Common myeloid progenitor, CD34-positive (primary cell): Measurements from ENCODE around the gene AAK1.
"Not testable (repeated sequence)": the region's sequence is repeated elsewhere in the genome, so short reads cannot be mapped to it uniquely, and the experiment has no call there.

Source experiments
- CTCF ChIA-PET: fragments of 350-600 bp; sonication (Branson Sonifier 250); formaldehyde crosslinking; loops from one replicate; lab custom pipeline; 2021; ENCODE audit warnings: antibody characterized with exemption; lab: Charles Lee
- POLR2A ChIA-PET: fragments of 350-600 bp; sonication (Branson Sonifier 250); formaldehyde crosslinking; loops from one replicate; lab custom pipeline; 2021; ENCODE audit warnings: antibody characterized with exemption; lab: Charles Lee
- DNase-seq, 3 donors: peaks; one replicate each; pipeline versions ENCODE4 v3.0.0 to v3.0.0-alpha.2; 2013
- H3K27ac ChIP-seq, 2 experiments: 1 replicate in 1 of 2; 2 replicates in 1 of 2; pipeline ENCODE4 v1.7.0; 2013; ENCODE audit warnings: inconsistent platforms in 2 of 2, low read length in 2 of 2, mild to moderate bottlenecking in 2 of 2, low read depth in 1 of 2, moderate library complexity in 1 of 2; ENCODE audit not compliant: severe bottlenecking in 2 of 2, insufficient read depth in 1 of 2, poor library complexity in 1 of 2
- H3K27me3 ChIP-seq, 5 experiments: replicated peaks in 2 of 5; 1 replicate in 3 of 5; 2 replicates in 2 of 5; pipeline versions ENCODE4 v1.6.1 to v1.7.0; 2013; ENCODE audit warnings: low read length in 4 of 5, mild to moderate bottlenecking in 2 of 5, moderate library complexity in 2 of 5, inconsistent platforms in 1 of 5; ENCODE audit not compliant: insufficient read depth in 5 of 5, control insufficient read depth in 4 of 5
- H3K36me3 ChIP-seq, 4 experiments: 1 replicate in 2 of 4; 2 replicates in 2 of 4; pipeline versions ENCODE4 v1.6.1 to v1.7.0; 2013; ENCODE audit warnings: low read length in 3 of 4, control low read depth in 1 of 4, mild to moderate bottlenecking in 1 of 4; ENCODE audit not compliant: control insufficient read depth in 4 of 4, insufficient read depth in 4 of 4
- H3K4me1 ChIP-seq, 4 experiments: 1 replicate in 3 of 4; 2 replicates in 1 of 4; pipeline versions ENCODE4 v1.6.1 to v1.7.1; 2013; ENCODE audit warnings: low read length in 3 of 4, mild to moderate bottlenecking in 3 of 4, control low read depth in 1 of 4, inconsistent platforms in 1 of 4, moderate library complexity in 1 of 4; ENCODE audit not compliant: control insufficient read depth in 4 of 4, insufficient read depth in 4 of 4; ENCODE audit errors: control extremely low read depth in 1 of 4
- H3K4me3 ChIP-seq, 7 experiments: 1 replicate in 4 of 7; 2 replicates in 3 of 7; pipeline versions ENCODE4 v1.5.1 to v1.7.0; 2013; ENCODE audit warnings: mild to moderate bottlenecking in 7 of 7, low read length in 6 of 7, moderate library complexity in 6 of 7, inconsistent platforms in 2 of 7, low read depth in 2 of 7, control low read depth in 1 of 7; ENCODE audit not compliant: insufficient read depth in 4 of 7, control insufficient read depth in 1 of 7; ENCODE audit errors: extremely low read depth in 1 of 7
- H3K9me3 ChIP-seq, 5 experiments: 1 replicate in 4 of 5; 2 replicates in 1 of 5; pipeline versions ENCODE4 v1.6.1 to v1.7.1; 2013; ENCODE audit warnings: low read length in 4 of 5, mild to moderate bottlenecking in 2 of 5, inconsistent platforms in 1 of 5, low read depth in 1 of 5, moderate library complexity in 1 of 5; ENCODE audit not compliant: control insufficient read depth in 4 of 5, insufficient read depth in 2 of 5; ENCODE audit errors: control extremely low read depth in 1 of 5
- WGBS: methylation state at CpG from one replicate; pipeline ENCODE4 v1.1.5; 2013; ENCODE audit not compliant: insufficient coverage; 5-methylcytosine and 5-hydroxymethylcytosine counted together

Gene AAK1

DNA sequence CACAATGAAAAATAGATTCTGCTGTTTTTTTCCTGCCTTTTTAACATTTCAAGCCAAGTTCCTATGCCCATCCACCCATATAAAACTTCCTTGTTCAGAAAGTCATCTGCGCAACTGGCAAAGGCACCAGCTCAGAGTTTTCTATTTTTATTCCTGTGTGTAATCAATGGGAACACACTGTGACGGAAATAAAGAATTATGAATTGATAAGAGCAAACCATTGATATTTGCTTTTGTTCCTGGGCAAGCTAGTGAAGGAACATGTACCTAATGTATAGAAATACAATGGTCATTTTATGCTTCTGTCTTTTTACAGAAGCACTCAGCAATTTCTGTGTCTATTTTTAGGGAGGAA is 30.8 kb upstream of the AAK1 start:
- CTCF ChIA-PET: interaction anchor here (1.1 to 1.3 kb wide), 2 partner anchors 29 to 50 kb away, joined by 3 read pairs; no protein-coding TSS in a partner anchor
- POLR2A ChIA-PET: interaction anchor here (1.4 kb wide), 1 partner anchor 29 kb away, joined by 3 read pairs; no protein-coding TSS in a partner anchor

DNA sequence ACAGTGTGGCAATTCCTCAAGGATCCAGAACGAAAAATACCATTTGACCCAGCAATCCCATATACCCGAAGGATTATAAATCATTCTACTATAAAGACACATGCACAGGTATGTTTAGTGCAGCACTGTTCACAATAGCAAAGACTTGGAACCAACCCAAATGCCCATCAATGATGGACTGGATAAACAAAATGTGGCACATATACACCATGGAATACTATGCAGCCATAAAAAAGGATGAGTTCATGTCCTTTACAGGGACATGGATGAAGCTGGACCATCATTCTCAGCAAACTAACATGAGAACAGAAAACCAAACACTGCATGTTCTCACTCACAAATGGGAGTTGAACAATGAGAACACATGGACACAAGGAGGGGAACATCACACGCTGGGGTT is 29.6 kb upstream of the AAK1 start:
- POLR2A ChIA-PET, H3K27me3 ChIP-seq, H3K27ac ChIP-seq, H3K4me3 ChIP-seq, DNase-seq, H3K36me3 ChIP-seq, H3K9me3 ChIP-seq, H3K4me1 ChIP-seq: not testable (repeated sequence)
- WGBS: no CpG with 5 or more reads among the region's 3 CpGs
- CTCF ChIA-PET: interaction anchor here (1.3 kb wide), 1 partner anchor 52 kb away, joined by 3 read pairs; no protein-coding TSS in a partner anchor

More for the DNA sequence above, 30.8 kb upstream of the AAK1 start:
- H3K27me3 ChIP-seq: no peaks in the 10 kb centered on the region
- H3K9me3 ChIP-seq: peaks cover 0 to 7% (median 0%) of the 10 kb centered on the region in 5 experiments
- no peak for DNase-seq
- no CpG with 5 or more reads among the region's 2 CpGs for WGBS
- H3K4me1 ChIP-seq: peaks cover 0 to 4% (median 0%) of the 10 kb centered on the region in 4 experiments
- H3K27ac ChIP-seq: no peak overlapping the region
- H3K36me3 ChIP-seq: no peaks in the 10 kb centered on the region
- H3K4me3 ChIP-seq: no peak overlapping the region

DNA sequence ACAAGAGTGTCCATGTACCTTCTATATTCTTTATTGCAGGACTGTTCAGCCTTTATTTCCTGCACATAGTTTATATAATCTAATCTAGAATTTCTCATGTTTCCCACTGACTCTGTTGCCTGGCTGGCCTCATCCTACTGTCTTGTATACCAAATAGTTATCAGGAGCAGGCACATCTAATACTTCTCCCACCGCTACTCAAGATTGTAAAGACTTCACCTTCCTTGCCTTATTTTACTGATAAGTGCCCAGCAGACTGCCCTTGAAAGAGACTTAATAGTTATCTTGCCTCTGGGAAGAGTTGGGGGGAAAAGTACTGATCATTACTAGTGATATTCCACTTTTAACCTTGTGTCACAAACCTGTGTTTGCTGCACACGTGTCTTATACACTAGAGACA is 26.1 kb upstream of the AAK1 start:
- ChIA-PET POLR2A (no interaction called here), CTCF (no interaction called here)
- H3K27ac ChIP-seq: no peak overlapping the region
- H3K4me3 ChIP-seq: no peak overlapping the region
- 83% methylated on average over 1 of the region's 2 CpGs for WGBS
- H3K4me1 ChIP-seq: peaks cover 0 to 4% (median 0%) of the 10 kb centered on the region in 4 experiments
- peaks cover 0 to 7% (median 0%) of the 10 kb centered on the region in 5 experiments for H3K9me3 ChIP-seq
- no peaks in the 10 kb centered on the region for H3K27me3 ChIP-seq
- no peak for DNase-seq
- H3K36me3 ChIP-seq: no peaks in the 10 kb centered on the region

DNA sequence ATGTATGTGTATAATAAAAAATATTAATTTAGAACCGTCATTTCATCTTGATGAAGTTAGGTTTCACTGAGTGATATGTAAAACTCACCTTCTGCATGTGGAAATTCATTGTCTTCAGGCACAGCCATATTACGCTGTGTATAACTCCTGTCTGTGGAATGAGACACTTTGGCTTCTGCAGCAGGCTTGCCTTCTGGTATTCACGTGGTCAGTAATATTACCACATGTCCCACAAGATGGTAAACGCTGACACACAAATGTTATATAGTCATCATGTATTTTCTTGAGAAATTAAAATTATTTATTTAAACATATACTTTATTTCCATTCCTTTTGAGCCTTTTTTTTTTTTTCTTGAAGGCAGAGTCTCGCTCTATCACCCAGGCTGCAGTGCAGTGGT is 25.1 kb upstream of the AAK1 start:
- Histone ChIP-seq H3K36me3 (no peaks in the 10 kb centered on the region), H3K27ac (no peak overlapping the region), H3K4me3 (no peak overlapping the region), H3K27me3 (no peaks in the 10 kb centered on the region), H3K9me3 (peaks cover 0 to 10% (median 0%) of the 10 kb centered on the region in 5 experiments), H3K4me1 (no peaks in the 10 kb centered on the region)
- POLR2A ChIA-PET: no interaction called here
- CTCF ChIA-PET: no interaction called here
- DNase-seq: no peak
- 100% methylated on average over 1 of the region's 5 CpGs for WGBS

DNA sequence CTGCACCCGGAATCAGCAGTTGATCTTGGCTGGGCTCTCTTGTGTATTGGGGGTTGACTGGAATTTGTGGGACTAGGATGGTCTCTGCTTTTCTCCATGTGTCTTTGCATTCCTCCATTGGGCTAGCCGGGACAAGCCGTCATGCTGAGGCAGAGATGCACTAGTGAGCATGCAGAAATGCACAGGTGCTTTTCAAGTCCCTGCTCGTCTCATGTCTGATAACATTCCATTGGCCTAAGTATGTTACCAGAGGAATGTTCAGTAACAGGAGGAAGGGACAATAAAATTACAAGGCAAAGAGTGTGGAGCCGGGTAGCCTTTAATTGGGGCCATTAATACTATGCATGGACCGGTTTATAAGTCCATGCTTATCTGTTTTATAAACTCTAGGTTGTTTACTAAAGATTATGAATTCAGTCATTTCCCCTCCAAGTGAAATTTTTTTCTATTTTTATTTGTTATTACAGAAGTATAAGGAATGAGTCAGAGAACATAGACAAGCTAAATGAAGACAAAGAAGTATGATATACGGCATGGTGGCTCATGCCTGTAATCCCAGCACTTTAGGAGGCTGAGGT is 24.4 kb upstream of the AAK1 start:
- no peaks in the 10 kb centered on the region for H3K27me3 ChIP-seq
- 96% methylated on average over 5 of the region's 7 CpGs for WGBS
- no peaks in the 10 kb centered on the region for H3K4me1 ChIP-seq
- ChIA-PET CTCF (no interaction called here), POLR2A (no interaction called here)
- H3K9me3 ChIP-seq: peaks cover 0 to 10% (median 0%) of the 10 kb centered on the region in 5 experiments
- DNase-seq: no peak
- H3K27ac ChIP-seq: no peak overlapping the region
- no peaks in the 10 kb centered on the region for H3K36me3 ChIP-seq
- no peak overlapping the region for H3K4me3 ChIP-seq

DNA sequence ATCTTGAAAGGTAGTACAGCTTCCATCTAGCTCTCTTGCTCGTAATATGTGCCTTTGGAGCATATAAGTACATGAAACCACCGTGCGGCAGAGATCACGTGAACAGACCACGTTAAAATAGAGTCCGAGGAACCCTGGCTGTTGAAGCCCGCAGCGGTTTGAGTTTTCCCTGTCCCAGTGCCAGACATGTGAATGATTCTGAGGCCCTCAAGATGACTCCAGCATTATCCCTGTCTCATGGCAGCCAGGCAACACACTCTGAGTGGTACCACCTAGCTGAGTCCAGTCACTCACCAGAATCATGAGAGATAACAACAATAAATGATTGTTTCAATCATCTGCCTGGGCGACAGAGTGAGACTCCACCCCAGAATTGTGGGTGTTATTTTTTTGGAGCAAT is 21.6 kb upstream of the AAK1 start:
- POLR2A ChIA-PET: no interaction called here

DNA sequence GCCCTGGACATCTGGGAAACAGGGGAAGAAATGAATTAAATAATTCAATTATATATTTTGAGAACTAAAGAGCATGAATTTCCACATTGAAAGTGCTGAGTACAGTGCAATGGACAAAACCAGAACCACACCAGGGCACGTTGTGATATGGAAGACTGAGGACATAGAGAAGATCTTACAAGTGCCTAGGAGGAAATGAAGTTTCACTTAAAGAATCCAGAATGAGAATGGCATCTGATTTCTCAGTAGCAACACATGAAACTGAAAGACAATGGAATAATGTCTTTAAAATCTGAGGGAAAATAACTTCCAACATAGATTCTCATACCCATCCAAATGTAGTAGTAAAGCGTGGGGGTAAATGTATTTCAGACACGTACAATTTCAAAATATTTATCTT is 20.3 kb upstream of the AAK1 start:
- no peak overlapping the region for H3K4me3 ChIP-seq
- POLR2A ChIA-PET: no interaction called here
- H3K27me3 ChIP-seq: peaks cover 0 to 2% (median 0%) of the 10 kb centered on the region in 5 experiments
- no peaks in the 10 kb centered on the region for H3K36me3 ChIP-seq
- DNase-seq: no peak
- H3K9me3 ChIP-seq: peaks cover 0 to 7% (median 0%) of the 10 kb centered on the region in 5 experiments
- CTCF ChIA-PET: no interaction called here
- peaks cover 0 to 15% (median 7%) of the 10 kb centered on the region in 4 experiments for H3K4me1 ChIP-seq
- 67% methylated on average over 1 of the region's 3 CpGs for WGBS
- H3K27ac ChIP-seq: no peak overlapping the region

More for the DNA sequence above, 21.6 kb upstream of the AAK1 start:
- CTCF ChIA-PET: no interaction called here
- Histone ChIP-seq H3K4me1 (peaks cover 0 to 6% (median 2%) of the 10 kb centered on the region in 4 experiments), H3K4me3 (no peak overlapping the region), H3K36me3 (no peaks in the 10 kb centered on the region), H3K27ac (no peak overlapping the region), H3K27me3 (peaks cover 0 to 2% (median 0%) of the 10 kb centered on the region in 5 experiments), H3K9me3 (peaks cover 0 to 7% (median 0%) of the 10 kb centered on the region in 5 experiments)
- no peak for DNase-seq
- WGBS: 99% methylated on average over 8 of the region's 9 CpGs
